HG03575 (cell line): ENCODE measurements around the gene SIRT5.
A peak's percentile ranks its signal among the peaks of the same experiment; 100 is the strongest.

Experiments
- ATAC-seq: cut with Tn5 transposase; IDR thresholded peaks from one replicate; pipeline ENCODE4 v1.9.1; 2021; ENCODE audit not compliant: unreplicated experiment, insufficient number of reproducible peaks, low FRiP score; ENCODE audit errors: extremely low read depth

The SIRT5 gene

GRCh38 chr6:13574571-13575376 is at the start of gene SIRT5:
SIRT5 (plus strand) TSS chr6:13574601; CDS start chr6:13584111, 9,510 bp downstream.
- peak; percentile 28 for ATAC-seq

DNA sequence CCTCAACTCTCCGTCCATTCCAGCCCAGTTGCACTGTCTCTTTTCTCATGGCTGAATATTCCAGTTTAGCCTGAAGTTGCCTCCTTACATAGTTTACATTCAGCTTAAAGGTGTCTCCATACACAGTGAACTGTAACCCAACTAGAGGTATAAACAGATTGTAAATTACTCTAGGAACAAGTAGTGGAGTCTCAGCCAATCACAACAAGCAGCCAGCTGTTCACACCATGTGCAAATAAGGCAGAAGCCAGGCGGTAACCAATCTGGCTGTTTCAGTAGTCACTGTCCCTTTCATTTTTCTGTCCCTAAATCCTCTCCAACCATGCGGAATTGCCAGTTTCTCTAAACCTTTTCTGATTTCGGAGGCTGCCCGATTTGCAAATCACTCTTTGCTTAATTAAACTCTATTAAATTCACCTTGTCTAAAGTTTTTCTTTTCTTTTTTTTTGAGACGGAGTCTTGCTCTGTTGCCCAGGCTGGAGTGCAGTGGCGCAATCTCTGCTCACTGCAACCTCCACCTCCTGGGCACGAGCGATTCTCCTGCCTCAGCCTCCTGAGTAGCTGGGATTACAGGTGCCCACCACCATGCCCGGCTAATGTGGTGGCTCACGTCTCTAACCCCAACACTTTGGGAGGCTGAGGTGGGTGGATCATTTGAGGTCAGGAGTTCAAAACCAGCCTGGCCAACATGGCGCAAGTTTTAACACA is 49.4 kb upstream of the SIRT5 start:
- ATAC-seq = no peak

GRCh38 chr6:13526357-13526726 is 48.1 kb upstream of the SIRT5 start:
- no peak for ATAC-seq

GRCh38 chr6:13526727-13527670 is 47.4 kb upstream of the SIRT5 start:
- peak; percentile 67 for ATAC-seq

DNA sequence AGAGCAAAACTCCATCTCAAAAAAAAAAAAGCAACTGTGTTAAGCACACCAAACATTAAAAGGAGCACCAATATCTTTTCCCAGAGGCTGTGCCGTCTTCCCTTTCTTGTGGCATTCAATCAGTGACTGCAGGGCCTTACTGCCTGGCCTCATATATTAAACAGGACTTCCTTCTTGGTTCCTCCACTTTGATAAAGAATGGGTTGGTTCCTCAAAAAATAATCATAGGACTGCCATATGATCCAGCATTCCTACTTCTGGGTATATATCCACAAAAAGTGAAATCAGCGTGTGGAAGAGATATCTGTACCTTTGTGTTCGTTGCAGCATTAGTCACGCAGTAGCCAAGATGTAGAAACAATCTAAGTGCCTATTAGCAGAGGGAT is 46.7 kb upstream of the SIRT5 start:
- no peak for ATAC-seq

- ATAC-seq = no peak
Observed at GRCh38 chr6:13528232-13528631, 46.2 kb upstream of the SIRT5 start.

DNA sequence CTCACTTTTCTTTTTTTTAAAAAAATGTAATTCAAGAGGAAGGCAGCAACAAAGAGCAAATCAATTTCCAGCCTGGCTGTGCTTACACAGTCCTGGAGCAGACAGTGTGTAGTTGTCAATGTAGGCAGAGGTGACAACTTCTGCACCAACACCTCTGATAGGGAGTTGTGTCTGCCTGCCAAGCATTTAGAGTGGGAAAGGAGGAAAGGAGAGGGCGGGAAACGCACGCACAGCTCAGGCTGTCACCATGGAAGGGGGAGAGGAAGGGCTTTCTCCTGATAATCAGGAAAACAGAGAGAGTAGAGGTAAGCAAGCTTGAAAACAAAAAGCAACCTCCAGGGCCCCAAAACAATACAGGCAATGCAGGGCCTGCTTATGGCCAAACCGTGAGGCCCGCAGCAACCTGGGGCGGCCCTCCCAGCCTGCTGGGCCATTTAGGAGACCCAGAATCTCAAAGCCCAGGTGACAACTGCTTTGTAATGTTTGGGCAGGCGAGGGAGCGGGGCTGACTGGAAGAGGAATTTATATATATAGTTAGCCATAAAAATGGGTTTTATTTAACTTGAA is 45.5 kb upstream of the SIRT5 start:
- ATAC-seq = no peak

- ATAC-seq = no peak
Observed at GRCh38 chr6:13531956-13532355, 42.4 kb upstream of the SIRT5 start.

- ATAC-seq = no peak
Observed at GRCh38 chr6:13534536-13534935, 39.9 kb upstream of the SIRT5 start.

DNA sequence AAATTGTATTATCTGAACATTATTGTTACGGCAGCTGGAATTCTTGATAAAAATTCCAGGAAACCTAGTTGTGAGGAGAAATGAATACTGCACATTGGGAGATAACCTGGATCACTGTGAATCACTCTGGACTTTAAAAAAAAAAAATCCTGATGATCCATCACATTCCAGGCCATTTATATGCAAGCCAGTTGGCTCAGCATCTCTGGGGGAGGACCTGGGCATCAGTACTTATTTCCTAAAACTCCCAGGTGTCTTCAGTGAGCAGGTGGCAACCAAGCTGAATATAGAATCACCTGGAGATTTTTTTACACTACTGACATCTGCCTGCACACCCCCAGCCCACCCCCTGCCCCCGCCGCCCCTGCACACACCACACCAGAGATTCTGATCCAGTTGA is 39.1 kb upstream of the SIRT5 start:
- no peak for ATAC-seq

GRCh38 chr6:13536796-13537526 is 37.4 kb upstream of the SIRT5 start:
- ATAC-seq = no peak

DNA sequence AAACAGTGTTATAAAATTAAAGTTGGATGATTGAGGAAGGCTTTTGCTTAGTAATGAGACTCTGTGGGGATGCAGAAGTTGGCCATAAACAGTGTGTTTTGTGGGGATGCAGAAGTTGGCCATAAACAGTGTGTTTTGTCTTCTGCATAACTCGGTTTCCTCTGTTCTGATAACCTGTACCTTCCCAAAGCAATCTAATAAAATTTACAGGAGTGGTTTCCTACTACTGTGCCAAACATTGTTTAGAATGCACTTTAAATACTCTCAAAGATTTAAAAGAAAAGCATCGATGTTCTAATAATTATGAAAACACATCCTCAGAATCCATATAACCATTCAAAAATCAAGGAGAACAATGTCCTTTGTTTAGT is 36.9 kb upstream of the SIRT5 start:
- ATAC-seq = no peak

DNA sequence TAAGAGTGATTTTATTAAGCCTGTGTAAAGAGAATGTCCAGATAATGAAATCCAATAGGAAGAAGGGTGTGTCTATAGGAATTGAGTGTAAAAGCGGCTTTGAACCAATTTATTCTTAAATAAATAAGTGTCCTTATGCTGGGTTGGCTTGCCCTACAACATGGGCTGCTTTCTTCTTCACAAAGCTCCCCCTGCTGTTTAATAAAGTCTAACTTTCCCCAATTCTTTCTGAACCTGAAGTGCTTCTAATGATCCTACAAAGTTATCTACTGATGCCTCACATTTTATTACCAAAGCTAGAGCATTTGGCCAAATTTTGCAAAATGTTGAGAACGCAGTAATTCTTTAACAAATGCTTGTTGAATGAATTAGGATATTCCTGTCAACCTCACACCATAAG is 36.3 kb upstream of the SIRT5 start:
- ATAC-seq = no peak

DNA sequence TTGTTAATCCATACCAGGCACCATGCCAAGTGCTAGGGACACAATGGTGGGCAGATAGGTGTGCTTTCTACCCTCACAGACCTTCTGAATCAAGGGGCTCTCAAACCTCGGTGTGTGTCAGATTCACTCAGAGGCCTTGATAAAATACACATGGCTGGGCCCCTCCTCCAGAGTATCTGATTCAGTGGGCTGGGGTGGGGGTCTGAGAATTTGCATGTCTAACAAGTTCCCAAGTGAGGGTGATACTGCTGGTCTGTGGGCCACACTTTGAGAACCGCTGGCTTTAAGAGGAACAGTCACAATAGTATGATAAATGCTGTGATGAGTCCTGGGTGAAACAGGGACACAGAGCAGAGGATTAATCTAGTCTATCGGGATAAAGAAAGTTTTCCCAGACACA is 35.8 kb upstream of the SIRT5 start:
- no peak for ATAC-seq

- ATAC-seq = no peak
Observed at GRCh38 chr6:13539572-13539971, 34.8 kb upstream of the SIRT5 start.

DNA sequence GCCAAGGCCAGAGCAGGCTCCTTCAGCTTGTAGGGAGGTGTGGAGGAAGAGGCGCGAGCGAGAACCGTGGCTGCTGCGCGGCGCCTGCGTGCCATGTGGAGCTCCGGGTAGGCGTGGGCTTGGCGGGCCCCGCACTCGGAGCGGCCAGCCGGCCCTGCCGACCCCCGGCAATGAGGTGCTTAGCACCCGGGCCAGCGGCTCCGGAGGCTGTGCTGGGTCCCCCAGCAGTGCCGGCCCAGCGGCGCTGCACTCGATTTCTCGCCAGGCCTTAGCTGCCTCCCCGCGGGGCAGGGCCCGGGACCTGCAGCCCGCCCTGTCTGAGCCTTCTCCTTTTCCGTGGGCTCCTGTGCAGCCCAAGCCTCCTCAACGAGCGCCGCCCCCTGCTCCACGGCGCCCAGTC is 32.9 kb upstream of the SIRT5 start:
- ATAC-seq = no peak

- ATAC-seq = no peak
Observed at GRCh38 chr6:13544454-13545186, 29.8 kb upstream of the SIRT5 start.

GRCh38 chr6:13545885-13546284 is 28.5 kb upstream of the SIRT5 start:
- no peak for ATAC-seq
